HG03095 (cell line): ENCODE data around the gene CUL4A.
A peak's percentile ranks its signal among the peaks of the same experiment; 100 is the strongest.
"Not testable (repeated sequence)": the region's sequence is repeated elsewhere in the genome, so short reads cannot be mapped to it uniquely, and the experiment has no call there.

ENCODE experiments used
- ATAC-seq: cut with Tn5 transposase; IDR thresholded peaks from one replicate; pipeline ENCODE4 v1.9.1; 2021; ENCODE audit warnings: moderate library complexity; ENCODE audit not compliant: unreplicated experiment

CUL4A gene

DNA sequence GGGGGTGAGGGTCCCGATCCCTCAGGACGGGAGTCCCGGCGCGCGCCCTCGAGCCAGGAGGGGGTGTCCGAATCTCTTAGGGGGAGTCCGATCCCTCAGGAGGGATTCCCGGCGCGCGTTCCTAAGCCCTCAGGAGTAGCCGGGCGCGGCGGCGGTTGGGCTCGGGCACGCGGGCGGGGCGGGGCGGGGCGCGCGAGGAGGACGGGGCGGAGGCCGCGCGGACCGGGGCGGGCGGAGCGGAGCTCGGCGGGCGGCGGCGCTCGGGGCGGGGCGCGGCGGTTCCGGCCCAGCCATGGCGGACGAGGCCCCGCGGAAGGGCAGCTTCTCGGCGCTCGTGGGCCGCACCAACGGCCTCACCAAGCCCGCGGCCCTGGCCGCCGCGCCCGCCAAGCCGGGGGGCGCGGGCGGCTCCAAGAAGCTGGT, at the start of gene CUL4A:
Gene CUL4A (plus strand): TSS at position 278 of the 423 bp plus-strand sequence. CDS start 15 bp downstream, at position 293.
- ATAC-seq, result peak; percentile 40

DNA sequence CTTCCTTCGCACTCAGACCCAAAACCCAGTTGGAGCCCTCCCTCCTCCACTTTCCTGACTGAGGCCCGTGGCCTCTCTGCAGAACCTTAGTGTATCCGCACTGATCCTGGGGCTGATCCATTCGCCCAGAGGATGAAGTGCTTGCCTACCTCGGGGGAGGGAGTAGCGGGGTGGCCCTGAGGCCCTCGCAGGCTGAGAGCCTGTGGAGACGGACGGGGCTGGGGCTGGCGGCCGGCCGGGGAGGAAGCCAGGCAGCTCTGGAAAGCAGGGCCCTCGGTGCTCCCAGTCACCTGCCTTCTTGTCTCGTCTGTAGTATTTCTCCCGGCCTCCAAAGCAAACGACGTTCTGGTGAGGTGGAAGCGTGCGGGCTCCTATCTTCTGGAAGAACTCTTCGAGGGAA, 49.7 kb upstream of the CUL4A start:
- ATAC-seq, result no peak

- no peak for ATAC-seq
Observed at GRCh38 chr13:113160983-113161382, 48.4 kb upstream of the CUL4A start.

DNA sequence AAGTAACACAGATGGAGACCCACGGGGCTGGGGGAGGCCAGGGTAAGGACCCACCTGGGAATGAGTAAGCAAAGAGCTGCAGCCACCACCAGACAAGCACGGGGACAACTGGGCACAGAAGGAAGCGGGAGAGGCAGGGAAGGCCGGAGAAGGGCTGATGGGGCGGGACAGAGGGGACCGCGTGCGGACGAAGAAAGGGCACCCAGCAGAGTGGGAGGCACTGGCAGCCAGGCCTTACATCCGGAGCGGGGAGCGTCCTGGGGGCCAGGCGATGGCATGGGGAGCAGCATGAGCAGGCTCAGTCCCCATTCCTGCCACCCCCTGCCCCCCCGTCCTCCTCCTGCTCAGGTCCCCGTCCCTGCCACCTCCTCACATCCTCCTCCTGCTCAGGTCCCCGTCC, 48.0 kb upstream of the CUL4A start:
- no peak for ATAC-seq

DNA sequence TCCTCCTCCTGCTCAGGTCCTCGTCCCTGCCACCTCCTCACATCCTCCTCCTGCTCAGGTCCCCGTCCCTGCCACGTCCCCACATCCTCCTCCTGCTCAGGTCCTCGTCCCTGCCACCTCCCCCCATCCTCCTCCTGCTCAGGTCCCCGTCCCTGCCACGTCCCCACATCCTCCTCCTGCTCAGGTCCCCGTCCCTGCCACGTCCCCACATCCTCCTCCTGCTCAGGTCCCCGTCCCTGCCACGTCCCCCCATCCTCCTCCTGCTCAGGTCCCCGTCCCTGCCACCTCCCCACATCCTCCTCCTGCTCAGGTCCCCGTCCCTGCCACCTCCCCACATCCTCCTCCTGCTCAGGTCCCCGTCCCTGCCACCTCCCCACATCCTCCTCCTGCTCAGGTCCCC, 47.4 kb upstream of the CUL4A start:
- not testable (repeated sequence) for ATAC-seq

- ATAC-seq, result no peak
Observed at GRCh38 chr13:113162783-113163685, 46.4 kb upstream of the CUL4A start.

DNA sequence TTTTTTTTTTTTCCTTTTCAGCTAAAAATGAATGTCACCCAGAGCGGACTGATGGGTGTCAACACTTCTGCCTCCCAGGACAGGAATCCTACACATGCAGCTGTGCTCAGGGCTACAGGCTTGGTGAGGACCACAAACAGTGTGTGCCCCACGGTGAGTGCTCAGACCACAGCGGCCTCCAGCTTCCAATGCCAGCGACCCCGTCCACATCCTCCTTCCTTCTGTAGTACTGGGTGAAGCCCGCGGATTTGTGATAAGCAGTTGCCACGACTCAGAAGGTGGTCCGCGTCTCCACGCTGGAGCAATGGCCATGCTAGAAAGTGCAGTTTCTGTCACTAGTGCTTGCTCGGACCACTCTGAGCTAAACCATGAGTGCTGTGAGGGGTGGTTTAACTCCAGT, 44.9 kb upstream of the CUL4A start:
- ATAC-seq, result no peak

- no peak for ATAC-seq
Observed at GRCh38 chr13:113166266-113166665, 43.1 kb upstream of the CUL4A start.

- no peak for ATAC-seq
Observed at GRCh38 chr13:113166681-113167080, 42.7 kb upstream of the CUL4A start.

DNA sequence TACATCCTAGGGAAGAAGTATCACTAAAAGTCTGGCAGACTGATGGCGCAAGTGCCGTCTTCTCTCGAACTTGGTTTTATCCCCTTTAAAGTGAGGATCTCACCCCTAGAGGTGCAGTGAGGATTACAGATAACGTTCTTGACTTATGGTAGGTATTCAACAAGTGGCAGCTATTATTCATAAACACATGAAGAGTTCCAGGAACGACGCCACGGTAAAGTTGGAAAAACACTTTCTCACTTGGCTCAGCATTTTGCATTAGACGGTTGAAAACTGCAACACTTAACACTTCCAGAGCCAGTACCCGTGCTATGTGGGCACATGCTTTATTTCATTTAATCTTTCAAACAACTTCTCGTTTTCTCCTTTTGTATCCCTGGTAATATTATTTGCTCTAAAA, 42.3 kb upstream of the CUL4A start:
- ATAC-seq, result no peak

DNA sequence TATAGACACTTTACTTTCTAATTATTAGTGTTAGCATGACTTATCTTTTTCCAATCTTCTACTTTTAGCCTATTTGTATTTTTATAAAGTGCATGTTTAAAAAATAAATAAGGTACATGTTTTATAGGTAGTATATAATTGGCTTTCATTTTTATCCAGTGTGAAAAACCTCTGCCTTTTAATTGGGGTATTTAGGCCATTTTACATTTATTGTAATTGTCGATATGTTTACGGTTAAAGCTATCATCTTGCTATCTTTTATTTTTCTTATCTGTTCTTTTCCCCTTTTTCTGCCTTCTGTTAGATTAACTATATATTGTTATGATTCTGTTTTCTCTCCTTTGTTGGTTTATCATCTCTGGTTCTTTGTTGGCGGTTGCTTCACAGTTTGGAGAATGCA, 41.8 kb upstream of the CUL4A start:
- ATAC-seq, result no peak

GRCh38 chr13:113168211-113168610, 41.2 kb upstream of the CUL4A start:
- no peak for ATAC-seq

- no peak for ATAC-seq
Observed at GRCh38 chr13:113169277-113170272, 39.8 kb upstream of the CUL4A start.

DNA sequence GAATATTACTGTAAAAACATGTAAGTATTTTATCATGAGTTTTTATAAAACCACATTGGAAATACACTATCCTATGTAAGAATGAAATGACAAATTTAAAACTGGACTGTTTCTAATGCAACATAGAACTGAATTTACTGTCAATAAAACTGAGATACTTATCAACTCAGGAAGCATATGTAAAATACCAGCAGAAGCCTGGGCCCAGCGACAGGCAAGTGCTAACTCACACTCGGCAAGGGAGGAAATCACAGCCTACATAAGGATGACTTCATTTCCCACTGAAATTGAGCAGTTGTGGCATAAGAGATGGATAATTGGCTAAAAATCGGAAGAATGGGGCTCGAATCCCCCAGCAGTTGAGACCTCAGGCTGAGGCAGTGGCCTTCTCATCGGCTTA, 38.9 kb upstream of the CUL4A start:
- no peak for ATAC-seq

DNA sequence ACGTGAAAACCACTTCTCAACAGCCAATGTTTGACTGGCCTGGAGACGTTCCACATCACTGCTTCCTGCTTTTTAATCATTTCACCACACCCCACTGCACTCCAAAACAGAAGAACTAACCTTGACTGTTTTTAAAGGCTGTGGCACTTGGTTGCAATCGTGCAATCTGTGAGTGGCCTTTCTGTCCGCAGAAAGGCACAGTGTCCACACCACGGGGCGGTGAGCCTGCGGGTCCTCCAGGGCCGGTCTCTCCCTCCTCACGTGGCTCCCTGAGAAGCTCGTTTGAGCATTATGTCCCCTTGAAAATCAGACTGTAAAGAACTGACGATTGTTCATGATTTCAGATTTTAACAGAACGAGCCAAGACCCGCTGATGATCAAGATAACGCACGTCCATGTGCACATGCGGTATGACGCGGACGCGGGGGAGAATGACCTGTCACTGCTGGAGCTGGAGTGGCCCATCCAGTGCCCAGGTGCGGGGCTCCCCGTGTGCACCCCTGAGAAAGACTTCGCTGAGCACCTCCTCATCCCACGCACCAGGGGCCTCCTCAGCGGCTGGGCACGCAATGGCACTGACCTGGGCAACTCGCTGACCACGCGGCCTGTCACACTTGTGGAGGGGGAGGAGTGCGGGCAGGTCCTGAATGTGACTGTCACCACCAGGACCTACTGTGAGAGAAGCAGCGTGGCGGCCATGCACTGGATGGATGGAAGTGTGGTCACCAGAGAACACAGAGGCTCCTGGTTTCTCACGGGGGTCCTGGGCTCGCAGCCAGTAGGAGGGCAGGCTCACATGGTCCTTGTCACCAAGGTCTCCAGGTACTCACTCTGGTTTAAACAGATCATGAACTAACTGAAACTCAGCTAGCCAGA, 37.9 kb upstream of the CUL4A start:
- no peak for ATAC-seq

DNA sequence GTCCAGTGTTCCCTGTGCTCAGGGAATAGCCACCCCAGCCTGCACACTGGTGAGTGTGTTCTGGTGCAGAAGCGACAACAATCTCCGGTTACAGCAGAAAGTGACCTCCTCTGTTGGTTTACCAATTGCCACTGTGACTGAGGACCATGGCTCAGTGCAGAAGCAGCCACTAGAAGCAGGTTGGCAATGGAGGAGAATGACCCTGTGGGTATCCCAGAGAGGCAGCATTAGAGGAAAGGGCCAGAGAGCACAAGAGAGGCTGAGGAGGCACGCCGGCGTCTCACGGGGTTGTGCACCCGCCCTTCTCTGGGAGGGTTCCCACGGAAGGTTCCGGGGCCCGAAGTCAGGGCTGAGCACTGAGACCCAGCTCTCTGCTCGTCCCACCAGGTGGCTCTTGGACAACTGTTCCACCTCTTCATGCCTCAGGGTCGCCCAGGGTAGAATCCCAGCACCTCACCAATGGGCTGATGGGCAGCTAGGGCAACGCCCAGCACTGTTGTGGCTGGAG, 36.9 kb upstream of the CUL4A start:
- no peak for ATAC-seq

DNA sequence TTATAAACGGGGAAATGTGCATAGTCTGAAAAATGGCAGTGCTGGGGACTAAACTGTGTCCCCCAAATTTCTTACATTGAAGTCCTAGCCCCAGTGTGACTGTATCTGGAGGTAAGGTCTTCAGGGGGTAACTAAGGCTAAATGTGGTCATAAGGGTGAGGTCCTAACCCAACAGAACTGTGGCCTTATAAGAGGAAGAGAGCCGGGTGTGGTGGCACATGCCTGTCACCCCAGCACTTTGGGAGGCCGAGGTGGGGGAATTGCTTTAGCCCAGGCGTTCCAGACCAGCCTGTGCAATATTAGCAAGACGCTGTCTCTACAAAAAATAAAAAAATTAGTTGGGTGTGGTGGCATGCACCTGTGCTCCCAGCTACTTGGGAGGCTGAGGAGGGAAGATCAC, 33.1 kb upstream of the CUL4A start:
- ATAC-seq, result no peak

DNA sequence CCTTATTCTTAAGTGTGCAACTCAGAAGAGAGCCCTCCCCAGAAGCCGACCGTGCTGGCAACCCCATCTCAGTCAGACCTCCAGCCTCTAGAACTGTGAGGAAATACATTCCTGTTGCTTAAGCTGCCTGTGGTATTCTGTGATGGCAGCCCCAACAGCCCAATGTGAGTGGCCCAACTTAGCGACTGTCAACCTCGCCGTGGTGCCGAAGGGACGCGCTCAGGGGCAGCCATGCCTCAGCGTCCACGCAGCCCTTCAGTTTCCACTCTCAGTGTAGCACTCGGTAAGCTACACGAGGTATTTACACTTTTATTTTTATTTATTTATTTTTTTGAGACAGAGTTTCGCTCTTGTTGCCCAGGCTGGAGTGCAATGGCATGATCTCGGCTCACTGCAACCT, 32.6 kb upstream of the CUL4A start:
- ATAC-seq, result no peak

GRCh38 chr13:113178070-113178895, 31.1 kb upstream of the CUL4A start:
- ATAC-seq, result no peak

- no peak for ATAC-seq
Observed at GRCh38 chr13:113178896-113179167, 30.6 kb upstream of the CUL4A start.
